ENCODE measurements around the gene CAPS.
"Not testable (repeated sequence)": the region's sequence is repeated elsewhere in the genome, so short reads cannot be mapped to it uniquely, and the experiment has no call there.

Gene CAPS

DNA sequence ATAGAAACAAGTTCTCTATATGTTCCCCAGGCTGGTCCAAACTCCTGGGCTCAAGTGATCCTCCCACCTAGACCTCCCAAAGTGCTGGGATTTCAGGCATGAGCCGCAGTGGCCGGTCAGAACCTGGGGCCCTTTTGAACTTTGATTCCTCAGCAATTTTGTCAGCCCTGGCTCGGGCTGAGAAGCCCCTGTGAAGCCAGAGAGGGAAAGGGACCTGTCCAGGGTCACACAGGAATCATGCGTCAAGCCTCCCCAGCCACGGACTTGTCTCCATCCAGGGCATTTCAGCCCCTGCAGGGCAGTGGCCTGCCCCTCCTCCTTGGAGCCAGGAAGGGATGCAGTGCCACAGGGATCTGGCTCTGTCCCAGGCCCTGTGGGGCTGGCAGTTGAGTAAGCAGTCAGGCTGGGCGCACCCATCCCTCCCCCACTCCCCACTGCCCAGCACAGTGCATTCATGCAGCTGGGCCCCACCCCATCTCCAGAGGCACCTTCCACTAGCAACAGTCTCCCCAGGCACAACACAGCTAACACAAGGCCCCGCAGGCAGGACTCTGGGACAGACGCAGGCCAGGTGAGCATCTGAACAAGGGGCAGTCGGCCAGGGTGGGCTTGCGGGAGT is at the start of gene CAPS:
Gene CAPS, plus strand, starts transcription at position 516 of the 619 bp plus-strand sequence. CDS start 153 bp downstream, outside the sequence.
- no peak for DNase-seq

DNA sequence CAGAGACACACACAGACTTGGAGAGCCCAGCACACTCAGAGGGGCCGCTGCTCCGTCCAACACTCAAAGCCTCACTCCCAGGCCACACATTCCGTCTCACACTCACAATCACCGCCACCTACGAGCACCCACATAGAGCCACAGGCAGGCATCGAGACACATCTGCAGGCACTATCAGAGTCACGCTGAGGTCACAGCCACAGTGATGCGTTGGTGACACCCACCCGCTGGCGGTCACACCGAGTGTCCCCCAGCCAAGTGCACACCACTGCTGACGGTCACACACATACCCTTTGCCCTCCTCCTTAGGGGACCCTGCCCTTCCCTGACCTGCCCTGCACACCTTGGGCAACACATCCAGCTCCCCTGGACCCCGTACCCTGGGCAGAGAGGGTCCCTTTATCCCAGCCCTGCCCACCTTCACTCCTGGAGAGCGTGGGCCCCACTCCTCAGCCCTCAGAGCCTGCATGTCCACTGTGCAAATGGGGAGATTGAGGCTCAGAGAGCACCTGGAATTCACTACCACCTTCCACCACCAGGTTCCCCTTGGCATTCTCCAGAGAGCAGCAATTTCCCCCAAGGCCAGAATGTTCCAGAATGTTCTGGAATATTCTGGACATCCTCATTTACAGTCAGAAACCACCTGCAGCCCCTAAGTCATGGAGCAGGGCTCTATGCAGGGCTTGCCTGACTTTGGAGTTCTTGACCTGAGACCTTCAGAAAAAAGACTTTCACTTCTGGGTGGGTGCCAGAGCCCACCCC is 49.1 kb upstream of the CAPS start:
- DNase-seq: no peak

DNA sequence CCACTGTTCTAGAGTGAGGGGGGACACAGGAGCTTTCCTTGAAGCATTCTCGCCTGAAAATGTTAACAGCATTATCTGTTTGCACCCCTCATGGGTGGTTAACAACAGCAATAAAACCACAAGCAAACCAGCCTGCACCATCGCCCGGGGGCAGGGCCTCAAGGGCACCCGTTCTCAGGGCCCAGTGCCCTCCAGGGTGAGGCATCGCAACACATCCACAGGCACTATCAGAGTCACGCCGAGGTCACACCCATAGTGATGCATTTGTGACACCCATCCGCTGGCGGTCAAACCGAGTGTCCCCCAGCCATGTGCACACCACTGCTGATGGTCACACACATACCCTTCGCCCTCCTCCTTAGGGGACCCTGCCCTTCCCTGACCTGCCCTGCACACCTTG is 48.3 kb upstream of the CAPS start:
- no peak for DNase-seq

DNA sequence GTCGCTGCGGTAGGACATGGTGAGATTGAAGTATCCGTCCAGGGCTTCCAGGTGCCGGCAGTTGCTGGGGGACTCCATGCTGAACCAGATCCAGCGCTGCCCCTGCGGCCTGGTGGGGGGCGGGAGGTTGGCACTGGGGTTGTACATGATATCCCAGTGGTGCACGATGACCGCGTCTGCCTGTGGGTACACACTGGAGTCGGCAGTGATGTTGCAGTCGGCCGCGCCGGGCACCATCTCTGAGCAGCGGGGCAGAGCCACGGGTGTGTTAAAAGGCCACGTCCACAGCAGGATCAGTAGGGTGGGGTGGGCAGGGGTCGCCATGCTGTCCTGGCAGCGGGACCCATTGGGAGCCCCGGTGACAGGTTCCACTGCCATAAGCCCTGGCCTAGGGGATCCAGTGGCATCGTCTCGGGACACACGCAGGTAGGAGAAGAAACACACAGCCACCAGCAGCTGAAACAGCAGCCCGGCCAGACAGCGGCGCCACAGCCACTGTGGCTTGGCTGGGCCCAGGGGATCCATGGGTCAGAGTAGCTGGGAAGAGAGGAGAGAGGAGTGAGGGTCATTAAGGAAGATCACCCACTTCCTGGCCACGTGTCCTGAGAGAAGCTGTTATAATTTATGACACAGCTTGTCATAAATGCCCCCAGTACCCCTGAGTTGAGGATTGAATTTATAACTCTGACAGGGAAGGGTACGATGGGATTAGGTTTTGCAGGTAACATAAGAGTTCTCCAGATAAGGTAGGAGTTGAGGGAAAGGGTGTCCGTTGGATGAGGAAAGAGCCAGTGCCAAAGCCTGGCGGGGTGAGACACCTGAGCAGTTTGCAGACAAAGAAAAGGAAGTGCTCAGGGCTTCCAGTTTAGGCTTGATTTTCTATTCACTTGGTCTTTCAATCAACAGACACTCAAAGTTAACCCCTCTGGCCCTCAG is 46.6 kb upstream of the CAPS start:
- no peak for DNase-seq

DNA sequence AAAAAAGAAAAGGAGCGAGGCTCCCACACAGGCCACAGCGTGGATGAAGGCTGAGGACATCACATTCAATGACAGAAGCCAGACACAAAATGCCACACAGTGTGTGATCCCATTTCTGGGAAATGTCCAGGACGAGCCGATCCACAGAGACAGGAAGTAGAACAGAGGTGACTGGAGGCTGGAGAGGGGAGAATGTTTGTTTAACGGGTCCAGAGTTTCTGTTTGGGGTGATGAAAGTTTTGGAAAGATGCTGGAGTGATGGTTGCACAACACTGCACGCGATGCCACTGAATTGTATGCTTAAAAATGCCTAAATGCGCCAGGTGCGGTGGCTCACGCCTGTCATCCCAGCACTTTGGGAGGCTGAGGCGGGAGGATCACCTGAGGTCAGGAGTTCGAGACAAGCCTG is 43.1 kb upstream of the CAPS start:
- no peak for DNase-seq

DNA sequence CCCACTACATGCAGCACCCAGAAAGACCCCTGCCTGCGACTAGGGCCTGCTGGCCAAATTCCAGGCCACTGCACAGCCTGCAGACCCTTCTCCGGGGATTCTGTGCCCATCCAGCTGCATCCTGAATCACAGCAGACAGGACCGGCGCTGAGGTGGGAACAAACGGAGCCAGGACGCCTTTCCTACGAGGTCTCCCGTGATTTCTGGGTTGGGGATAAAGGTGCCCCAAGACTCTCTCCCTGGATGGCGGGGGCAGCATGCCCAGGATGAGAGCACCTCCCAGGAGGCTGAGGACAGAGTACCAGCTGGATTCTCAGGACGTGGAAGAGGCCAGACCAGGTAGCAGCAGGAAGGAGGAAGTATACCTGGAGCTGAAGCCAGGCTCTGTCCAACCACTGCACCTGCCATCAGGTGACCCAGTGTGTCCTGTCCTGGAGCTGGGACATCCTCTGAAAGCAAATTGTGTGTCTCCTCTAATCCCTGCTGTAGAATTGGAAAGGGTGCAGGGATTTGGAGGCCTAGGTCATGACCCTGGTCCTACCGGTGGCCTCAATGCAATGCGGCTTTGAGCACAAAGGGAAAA is 40.3 kb upstream of the CAPS start:
- no peak for DNase-seq

DNA sequence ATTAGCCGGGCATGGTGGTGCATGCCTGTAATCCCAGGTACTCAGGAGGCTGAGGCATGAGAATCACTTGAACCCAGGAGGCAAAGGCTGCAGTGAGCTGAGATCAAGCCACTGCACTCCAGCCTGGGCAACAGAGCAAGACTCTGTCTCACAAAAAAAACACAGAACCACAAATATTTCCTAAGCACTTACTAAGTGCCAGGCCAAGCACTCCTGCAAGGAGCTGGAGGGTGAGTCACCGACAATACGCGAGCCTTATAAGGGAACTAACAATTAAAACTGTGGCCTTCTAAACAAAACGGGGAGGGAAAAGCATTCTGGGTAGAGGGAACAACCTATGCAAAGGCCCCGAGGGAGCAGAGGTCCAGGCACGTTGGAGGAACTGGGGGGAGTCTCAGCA is 39.6 kb upstream of the CAPS start:
- not testable (repeated sequence) for DNase-seq

DNA sequence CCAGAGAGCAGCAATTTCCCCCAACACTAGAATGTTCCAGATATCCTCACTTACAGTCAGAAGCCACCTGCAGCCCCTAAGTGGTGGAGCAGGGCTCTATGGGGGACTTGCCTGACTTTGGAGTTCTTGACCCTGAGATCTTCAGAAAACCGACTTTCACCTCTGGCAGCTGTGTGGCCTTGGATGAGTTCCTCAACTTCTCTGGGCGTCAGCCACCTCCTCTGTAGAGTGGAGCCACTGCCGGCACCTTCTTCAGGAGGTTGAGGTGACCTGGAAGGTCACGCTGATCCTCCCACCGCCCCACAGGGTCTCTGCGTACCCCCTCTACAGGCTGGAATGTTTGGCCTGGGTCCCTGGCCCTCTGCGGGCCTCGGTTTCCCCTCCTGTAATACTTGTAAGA is 36.6 kb upstream of the CAPS start:
- DNase-seq: no peak

DNA sequence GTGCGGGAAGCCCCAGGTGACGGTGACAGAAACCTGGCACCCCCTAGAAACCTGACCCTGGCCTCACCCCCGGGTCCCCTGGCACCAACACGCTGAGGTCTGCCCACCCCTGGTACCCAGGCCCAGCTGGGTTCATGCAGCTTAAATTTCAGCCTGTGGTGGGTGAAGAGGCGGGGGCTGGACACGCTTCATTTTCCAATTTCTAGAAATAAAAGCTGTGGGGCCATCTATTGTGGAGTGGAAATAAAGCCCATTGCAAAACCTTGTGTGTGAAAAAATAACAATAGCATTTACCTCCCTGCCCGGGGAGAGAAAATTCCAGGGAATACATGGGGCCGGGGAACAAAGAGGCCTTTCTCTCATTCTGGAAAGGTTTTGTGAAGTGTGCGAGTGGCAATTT is 36.2 kb upstream of the CAPS start:
- DNase-seq: no peak

DNA sequence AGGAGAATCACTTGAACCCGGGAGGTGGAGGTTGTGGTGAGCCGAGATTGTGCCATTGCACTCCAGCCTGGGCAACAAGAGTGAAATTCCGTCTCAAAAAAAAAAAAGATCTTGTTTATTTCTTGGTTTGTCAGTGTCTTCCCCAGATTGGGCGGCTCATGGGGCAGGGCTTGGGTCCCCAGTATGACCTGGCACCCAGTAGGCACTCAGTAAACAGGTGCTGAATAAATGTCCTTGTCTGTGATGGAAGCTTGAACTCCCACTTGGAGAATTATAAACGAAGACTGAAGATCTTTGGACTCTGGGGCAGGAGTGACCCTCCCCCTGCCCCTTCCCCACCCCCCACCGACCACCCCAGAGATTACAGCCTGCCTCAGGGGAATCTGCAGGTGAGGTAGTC is 33.9 kb upstream of the CAPS start:
- DNase-seq: no peak

DNA sequence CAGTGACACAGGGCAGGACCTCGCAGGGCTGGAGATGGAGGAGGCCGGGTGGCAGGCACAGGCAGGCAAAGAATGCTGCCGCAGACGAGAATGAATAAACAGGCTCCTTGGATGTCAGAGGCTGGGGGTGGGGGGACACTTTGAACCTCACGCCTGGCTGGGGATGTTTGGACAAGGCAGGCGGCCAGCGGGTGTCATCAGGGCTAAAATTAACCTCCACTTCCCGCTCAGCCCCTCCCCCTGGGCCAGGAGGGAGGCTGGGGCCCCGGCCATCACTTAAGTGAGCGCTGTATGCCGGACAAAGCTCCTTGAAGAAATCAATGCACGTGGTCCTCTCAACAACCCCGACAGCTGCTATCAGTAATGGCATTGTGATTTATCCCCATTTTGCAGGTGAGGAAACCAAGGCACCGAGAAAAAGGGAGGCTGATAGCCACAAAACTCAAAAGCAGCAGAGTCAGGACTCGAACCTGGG is 33.4 kb upstream of the CAPS start:
- DNase-seq: no peak

DNA sequence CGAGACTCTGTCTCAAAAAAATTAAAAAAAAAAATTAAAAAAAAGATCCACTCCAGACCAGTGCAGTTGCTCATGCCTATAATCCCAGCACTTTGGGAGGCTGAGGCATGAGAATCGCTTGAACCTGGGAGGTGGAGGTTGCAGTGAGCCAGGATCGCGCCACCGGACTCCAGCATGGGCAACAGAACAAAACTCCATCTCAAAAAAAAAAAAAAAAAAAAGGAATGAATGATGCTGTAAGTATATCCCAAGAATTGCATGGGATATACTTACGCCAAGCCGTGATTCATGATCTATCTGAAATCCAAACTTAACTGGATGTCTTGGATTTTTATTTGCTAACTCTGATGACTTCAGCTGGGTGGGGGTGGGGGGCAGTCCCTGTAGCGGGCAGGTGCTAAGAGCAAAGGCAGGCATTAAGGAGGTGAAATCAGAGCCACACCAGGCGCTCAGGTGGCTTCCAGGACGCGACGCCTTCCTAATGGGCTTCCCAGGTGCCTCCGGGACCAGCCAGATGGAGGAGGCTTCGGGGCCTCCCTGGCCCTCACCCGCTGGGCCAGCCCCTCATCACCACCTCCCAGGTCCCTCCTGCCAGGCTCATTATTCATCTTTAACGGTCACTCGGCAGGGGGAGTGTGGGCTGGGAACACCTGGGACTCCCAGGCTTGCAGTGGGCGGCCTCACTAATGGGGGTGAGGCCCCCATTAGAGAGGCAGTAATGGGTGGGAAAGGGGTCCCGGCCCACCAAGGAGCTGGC is 32.3 kb upstream of the CAPS start:
- DNase-seq: no peak

DNA sequence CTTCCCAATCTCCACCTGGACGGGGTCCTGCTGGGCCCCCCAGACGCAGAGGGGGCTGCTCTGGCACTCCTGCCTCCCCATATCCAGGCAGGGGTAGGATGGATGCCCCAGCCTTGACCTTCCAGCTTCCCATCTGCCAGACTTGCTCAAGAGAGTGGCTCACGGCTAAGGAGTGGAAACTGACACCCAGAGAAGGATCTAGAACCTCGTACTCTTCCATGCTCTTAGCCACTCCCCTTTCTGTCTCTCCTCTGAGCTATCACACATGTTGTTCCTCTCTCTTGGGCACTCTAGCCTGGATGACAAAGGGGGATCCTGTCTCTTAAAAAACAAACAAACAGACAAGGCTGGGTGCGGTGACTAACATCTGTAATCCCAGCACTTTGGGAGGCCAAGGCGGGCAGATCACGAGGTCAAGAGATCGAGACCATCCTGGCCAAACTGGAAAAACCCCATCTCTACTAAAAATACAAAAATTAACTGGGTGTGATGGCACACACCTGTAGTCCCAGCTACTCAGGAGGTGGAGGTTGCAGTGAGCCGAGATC is 31.6 kb upstream of the CAPS start:
- no peak for DNase-seq

DNA sequence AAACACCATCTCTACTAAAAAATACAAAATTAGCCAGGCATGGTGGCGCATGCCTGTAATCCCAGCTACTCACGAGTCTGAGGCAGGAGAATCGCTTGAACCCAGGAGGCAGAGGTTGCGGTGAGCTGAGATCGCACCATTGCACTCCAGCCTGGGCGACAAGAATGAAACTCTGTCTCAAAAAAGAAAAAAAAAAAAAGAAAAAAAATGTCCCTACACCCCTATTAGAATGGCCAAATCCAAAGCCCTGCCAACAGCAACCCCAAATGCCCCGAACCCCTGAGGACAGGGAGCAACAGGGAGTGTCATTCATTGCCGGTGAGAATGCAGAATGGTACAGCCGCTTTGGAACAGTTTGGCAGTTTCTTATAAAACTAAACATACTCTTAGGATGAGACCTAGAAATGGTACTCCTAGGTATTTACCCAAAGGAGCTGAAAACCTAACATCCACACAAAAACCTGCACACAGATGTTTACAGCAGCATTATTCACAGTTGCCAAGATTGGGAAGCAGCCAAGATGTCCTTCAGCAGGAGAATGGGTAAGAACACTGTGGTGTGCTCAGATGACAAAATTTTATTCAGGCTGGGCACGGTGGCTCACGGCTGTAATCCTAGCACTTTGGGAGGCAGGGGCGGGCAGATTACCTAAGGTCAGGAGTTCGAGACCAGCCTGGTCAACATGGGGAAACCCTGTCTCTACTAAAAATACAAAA is 30.7 kb upstream of the CAPS start:
- not testable (repeated sequence) for DNase-seq

DNA sequence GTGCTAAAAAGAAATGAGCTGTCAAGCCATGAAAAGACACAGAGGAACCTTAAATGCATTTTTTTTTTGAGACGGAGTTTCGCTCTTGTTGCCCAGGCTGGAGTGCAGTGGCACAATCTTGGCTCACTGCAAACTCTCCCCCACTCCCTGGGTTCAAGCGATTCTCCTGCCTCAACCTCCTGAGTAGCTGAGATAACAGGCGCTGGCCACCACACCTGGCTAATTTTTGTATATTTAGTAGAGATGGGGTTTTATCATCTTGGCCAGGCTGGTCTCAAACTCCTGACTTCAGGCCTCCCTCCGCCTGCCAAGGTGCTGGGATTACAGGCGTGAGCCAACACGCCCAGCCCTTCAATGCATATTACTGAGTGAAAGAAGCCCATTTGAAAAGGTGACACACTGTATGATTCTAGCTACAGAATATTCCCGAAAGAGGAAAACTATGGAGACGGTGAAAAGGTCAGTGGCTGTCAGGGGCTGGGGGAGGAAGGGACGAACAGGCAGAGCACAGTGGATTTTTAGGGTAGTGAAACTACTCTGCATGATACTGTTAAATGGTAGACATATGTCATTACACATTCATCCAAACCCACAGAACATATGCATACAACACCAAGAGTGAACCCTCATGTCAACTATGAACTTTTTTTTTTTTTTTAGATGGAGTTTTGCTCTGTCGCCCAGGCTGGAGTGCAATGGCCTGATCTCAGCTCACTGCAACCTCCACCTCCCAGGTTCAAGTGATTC is 29.8 kb upstream of the CAPS start:
- DNase-seq: not testable (repeated sequence)

DNA sequence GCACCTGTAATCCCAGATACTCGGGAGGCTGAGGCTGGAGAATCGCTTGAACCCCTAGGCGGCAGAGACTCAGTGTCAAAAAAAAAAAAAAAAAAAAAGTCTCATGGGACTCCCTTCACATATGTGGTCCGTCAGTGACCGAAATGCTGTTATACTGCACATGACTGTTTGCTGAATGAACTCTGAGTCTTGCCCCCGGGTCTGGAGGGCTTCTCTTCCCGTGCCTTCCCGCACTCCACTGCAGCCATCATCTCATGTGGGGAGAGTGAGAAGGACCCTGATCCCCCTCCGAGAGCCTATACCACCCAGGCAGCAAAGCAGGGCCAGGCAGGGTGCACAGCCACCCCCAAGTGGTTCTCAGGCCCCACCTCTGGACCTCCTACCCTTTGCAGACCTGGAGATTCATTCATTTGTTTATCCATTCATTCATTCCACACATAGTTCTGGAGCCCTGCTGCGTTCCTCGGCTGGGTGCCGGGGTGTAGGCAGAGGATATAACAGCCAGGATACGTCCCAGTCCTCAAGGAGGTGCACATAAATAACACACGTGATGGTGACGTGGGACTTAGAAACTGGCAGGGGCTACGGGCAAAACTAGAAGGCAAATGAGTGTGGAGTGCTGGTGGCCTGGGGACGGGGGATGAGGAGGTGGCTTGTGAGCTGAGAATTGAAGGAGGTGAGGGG is 24.6 kb upstream of the CAPS start:
- no peak for DNase-seq

DNA sequence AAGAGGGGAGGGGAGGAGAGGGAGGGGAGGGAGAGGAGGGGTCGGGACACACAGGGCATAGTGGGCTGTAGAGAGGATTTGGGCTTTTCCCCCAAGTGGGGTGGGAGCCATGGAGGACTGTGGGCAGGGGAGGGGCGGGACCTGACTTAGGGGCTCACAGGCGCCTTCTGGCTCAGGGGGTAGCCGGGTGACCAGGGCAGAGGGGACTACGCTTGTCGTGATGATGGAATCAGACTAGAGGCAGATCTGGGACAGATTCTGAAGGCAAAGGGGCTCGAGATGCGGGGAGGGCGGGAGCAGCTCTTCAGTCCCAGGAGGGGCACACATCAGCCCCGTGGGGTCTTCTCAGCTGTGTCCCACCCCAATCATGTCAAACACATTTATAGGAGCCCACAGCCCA is 24.0 kb upstream of the CAPS start:
- DNase-seq: no peak

DNA sequence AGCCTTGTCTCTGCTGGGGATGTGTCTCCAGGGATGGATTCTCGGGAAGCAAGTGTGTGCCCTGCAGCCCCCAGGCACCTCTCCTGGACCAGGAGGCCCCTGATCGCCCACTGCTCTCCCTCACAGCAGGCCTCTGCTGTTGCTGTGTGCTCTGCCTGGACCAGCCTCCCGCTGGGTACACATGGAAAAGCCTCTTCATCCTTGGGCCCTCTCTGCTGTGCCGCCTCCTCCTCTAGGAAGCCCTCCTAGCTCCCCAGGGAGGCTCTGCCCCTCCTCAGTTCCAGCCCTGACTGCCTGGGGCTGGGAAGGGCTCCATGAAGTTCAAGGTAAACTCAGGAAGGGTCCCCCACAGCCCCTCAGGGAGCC is 22.5 kb upstream of the CAPS start:
- DNase-seq: no peak

DNA sequence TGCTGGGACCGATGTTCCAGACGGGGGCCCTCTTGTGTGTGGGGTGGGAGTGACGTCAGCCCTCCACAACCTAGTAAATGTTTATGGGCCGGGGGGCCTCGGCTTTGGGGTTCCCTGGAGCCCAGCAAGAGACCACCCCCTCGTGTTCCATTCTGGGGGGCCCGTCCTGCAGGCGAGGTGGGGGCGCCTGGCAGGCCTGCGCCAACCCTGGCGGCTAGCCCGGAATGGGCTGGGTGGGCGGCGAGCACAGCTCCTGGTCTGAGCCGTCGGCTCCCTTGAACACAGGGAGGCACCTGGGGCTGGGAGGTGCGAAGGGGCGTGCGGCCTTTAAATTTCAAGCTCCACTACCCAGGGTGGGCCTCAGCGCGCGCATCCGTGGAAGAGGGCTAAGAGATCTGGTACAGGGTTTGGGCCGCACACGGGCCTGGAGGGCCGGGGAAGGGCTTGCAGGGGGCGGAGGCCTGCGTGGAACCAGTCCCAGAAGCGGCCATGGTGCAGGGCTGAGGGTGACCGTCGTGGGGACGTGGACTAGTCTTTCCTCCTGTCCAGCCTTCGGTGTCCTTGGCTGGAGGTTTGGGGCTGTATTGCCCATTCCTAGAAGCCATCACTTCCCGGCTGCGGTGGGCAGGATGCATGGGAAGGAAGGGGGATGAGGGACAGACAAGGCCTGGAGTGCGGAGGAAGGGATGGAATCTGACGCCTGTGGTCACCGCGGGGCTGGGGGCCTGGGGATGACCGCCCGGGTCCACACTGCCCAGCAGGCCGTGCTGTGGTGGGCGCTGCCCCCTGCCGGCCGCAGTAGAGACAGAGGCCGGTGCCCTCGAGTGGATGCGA is 21.9 kb upstream of the CAPS start:
- no peak for DNase-seq
